DMS 273 treated with DMSO at 0.1 percent for 48 hours (cell line): Measurements from ENCODE around the gene MFAP1.
"Not testable (repeated sequence)": the region's sequence is repeated elsewhere in the genome, so short reads cannot be mapped to it uniquely, and the experiment has no call there.

Experiments used
- DNase-seq: peaks from one replicate; lab custom pipeline; 2025; lab: John Stamatoyannopoulos, UW

The MFAP1 gene

GRCh38 chr15:43821505-43821904 lies 3.0 kb downstream of the MFAP1 start:
- no peak for DNase-seq

GRCh38 chr15:43815064-43815463 lies 9.4 kb downstream of the MFAP1 start:
- DNase-seq: not testable (repeated sequence)

GRCh38 chr15:43808960-43809678 lies 15.4 kb downstream of the MFAP1 start:
- no peak for DNase-seq

- no peak for DNase-seq
Observed at GRCh38 chr15:43808435-43808950, 16.0 kb downstream of the MFAP1 start.

- not testable (repeated sequence) for DNase-seq
Observed at GRCh38 chr15:43802676-43803075, 21.8 kb downstream of the MFAP1 start.

- DNase-seq: peak; percentile 19
Observed at GRCh38 chr15:43800286-43801141, 24.0 kb downstream of the MFAP1 start, which contains the start of gene HYPK. HYPK (plus strand) TSS chr15:43800599; CDS start chr15:43800623, 24 bp downstream.

GRCh38 chr15:43799945-43800285 lies 24.6 kb downstream of the MFAP1 start, which contains the start of gene SERINC4:
SERINC4 (minus strand) TSS chr15:43800220; CDS start chr15:43799986, 234 bp downstream.
- DNase-seq: no peak

- no peak for DNase-seq
Observed at GRCh38 chr15:43799209-43799944, 25.1 kb downstream of the MFAP1 start.

GRCh38 chr15:43796566-43796965 lies 27.9 kb downstream of the MFAP1 start:
- DNase-seq: no peak

GRCh38 chr15:43795997-43796396 lies 28.5 kb downstream of the MFAP1 start:
- no peak for DNase-seq

GRCh38 chr15:43795197-43795596 lies 29.3 kb downstream of the MFAP1 start:
- no peak for DNase-seq

GRCh38 chr15:43794269-43795037 lies 30.0 kb downstream of the MFAP1 start:
- no peak for DNase-seq

- DNase-seq: no peak
Observed at GRCh38 chr15:43793647-43794046, 30.8 kb downstream of the MFAP1 start.

- no peak for DNase-seq
Observed at GRCh38 chr15:43792761-43793476, 31.6 kb downstream of the MFAP1 start.

GRCh38 chr15:43791993-43792760 lies 32.3 kb downstream of the MFAP1 start, which contains the start of gene SERF2:
SERF2 (plus strand) TSS chr15:43792320; CDS start chr15:43792377, 57 bp downstream.
- peak; percentile 90 for DNase-seq

GRCh38 chr15:43789409-43789808 lies 35.1 kb downstream of the MFAP1 start:
- DNase-seq: no peak

- no peak for DNase-seq
Observed at GRCh38 chr15:43779016-43779415, 45.5 kb downstream of the MFAP1 start.

GRCh38 chr15:43777267-43777914 lies 47.1 kb downstream of the MFAP1 start:
- DNase-seq: peak; percentile 66

- DNase-seq: peak; percentile 52
Observed at GRCh38 chr15:43776718-43777266, 47.7 kb downstream of the MFAP1 start, which contains the start of gene ELL3. ELL3 (minus strand) TSS chr15:43776966; CDS start chr15:43776901, 65 bp downstream.
